GM06990 (cell line): ENCODE results near the gene HNRNPF.

ENCODE experiments used
- DNase-seq: peaks from one replicate; pipeline ENCODE4 v3.0.0-alpha.2; 2011; ENCODE audit not compliant: insufficient read length; ENCODE audit errors: extremely low read depth
- H3K27me3 ChIP-seq: replicated peaks from 2 replicates; pipeline ENCODE4 v1.6.0; 2011; ENCODE audit warnings: low read length; ENCODE audit not compliant: control insufficient read depth, insufficient read depth
- H3K36me3 ChIP-seq: 2 replicates; pipeline ENCODE4 v1.5.1; 2011; ENCODE audit warnings: low read length; ENCODE audit not compliant: control insufficient read depth, insufficient read depth
- H3K4me3 ChIP-seq: replicated peaks from 2 replicates; pipeline ENCODE4 v1.5.1; 2011; ENCODE audit warnings: low read depth, mild to moderate bottlenecking, control low read depth, low read length
- CTCF ChIP-seq: IDR thresholded peaks from 2 replicates; pipeline ENCODE4 v1.5.1; 2011; ENCODE audit warnings: low read length, control low read depth, mild to moderate bottlenecking, inconsistent platforms; ENCODE audit not compliant: insufficient read depth, poor library complexity, severe bottlenecking

HNRNPF gene

GRCh38 chr10:43355749-43356371 lies 53.1 kb downstream of the HNRNPF start:
- DNase-seq, result no peak
- no peak overlapping the region for H3K4me3 ChIP-seq
- H3K36me3 ChIP-seq, result no peaks in the 10 kb centered on the region
- no peak for TF ChIP-seq CTCF
- H3K27me3 ChIP-seq, result no peaks in the 10 kb centered on the region

DNA sequence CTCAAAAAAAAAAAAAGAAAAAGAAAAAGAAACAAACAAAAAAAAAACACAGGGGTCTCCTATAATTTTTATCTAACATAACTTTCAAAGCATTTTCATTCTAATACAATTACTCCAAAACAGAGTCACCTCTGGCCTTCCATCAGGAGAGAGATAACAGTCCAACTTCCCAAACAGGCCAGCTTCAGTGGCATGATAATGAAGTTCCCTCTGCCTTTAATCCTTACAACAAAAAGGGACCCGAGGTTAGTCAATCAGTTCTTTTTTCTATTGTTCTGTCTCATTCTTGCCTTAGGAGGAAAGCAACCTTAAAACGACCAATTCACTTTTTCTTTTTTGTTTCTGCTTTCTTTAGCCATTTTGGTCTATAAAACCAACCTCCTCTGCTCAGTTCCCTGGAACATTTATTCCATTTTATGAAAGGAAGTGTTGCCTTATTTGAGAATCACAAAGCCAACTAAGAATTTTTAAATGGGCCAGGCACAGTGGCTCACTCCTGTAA lies 54.1 kb downstream of the HNRNPF start:
- Histone ChIP-seq H3K36me3 (no peaks in the 10 kb centered on the region), H3K4me3 (no peak overlapping the region), H3K27me3 (no peaks in the 10 kb centered on the region; the same call in 1 of the 2 replicates)
- DNase-seq, result no peak
- no peak for TF ChIP-seq CTCF

DNA sequence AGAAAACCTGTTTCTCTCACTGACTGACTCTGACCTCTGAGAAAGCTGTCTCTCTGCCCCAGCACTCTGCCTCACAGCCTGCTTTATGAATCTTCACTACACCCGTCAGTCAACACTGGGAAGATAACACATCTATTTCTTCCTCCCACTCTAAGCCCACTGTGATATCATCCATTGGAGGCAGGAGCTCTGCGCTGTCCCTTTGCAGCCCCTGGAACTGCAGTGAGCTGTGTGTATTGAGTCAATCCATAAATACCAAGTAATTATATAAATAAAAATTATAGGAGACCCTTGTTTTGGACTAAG lies 54.7 kb downstream of the HNRNPF start:
- Histone ChIP-seq H3K36me3 (no peaks in the 10 kb centered on the region), H3K27me3 (no peaks in the 10 kb centered on the region; the same call in 1 of the 2 replicates), H3K4me3 (no peak overlapping the region)
- no peak for TF ChIP-seq CTCF
- no peak for DNase-seq

- Histone ChIP-seq H3K27me3 (no peaks in the 10 kb centered on the region; the same call in 1 of the 2 replicates), H3K36me3 (no peaks in the 10 kb centered on the region), H3K4me3 (no peak overlapping the region)
- no peak for TF ChIP-seq CTCF
- DNase-seq, result no peak
Measured at GRCh38 chr10:43353495-43354329, 55.3 kb downstream of the HNRNPF start.

- no peak for TF ChIP-seq CTCF
- Histone ChIP-seq H3K27me3 (no peaks in the 10 kb centered on the region; the same call in 1 of the 2 replicates), H3K4me3 (no peak overlapping the region), H3K36me3 (no peaks in the 10 kb centered on the region)
- DNase-seq, result no peak
Measured at GRCh38 chr10:43352951-43353350, 56.0 kb downstream of the HNRNPF start.
